ENCODE measurements around the gene SESTD1.

The SESTD1 gene

DNA sequence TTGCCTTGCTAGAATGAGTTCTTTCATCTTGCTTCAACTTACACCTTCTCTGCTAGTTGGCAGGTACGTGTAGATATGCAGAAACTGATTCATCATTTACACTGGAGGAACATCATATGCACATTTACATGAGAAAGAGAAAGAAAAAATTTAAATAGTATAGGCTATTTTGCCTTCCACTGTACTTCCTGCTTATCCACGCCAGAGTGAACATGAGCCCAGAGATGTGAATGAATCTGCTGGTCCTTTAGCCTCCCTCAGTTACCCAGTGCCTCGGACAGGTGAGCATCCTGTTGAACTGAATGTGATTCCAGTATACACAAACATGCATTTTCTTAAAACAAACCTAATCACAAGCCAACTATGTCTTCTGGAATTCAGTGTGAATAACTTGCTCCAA is 83.6 kb downstream of the SESTD1 start:
- TF ChIP-seq, protein P1, sequence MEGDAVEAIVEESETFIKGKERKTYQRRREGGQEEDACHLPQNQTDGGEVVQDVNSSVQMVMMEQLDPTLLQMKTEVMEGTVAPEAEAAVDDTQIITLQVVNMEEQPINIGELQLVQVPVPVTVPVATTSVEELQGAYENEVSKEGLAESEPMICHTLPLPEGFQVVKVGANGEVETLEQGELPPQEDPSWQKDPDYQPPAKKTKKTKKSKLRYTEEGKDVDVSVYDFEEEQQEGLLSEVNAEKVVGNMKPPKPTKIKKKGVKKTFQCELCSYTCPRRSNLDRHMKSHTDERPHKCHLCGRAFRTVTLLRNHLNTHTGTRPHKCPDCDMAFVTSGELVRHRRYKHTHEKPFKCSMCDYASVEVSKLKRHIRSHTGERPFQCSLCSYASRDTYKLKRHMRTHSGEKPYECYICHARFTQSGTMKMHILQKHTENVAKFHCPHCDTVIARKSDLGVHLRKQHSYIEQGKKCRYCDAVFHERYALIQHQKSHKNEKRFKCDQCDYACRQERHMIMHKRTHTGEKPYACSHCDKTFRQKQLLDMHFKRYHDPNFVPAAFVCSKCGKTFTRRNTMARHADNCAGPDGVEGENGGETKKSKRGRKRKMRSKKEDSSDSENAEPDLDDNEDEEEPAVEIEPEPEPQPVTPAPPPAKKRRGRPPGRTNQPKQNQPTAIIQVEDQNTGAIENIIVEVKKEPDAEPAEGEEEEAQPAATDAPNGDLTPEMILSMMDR (IDR thresholded peaks at IDR 0.05), result no peak

DNA sequence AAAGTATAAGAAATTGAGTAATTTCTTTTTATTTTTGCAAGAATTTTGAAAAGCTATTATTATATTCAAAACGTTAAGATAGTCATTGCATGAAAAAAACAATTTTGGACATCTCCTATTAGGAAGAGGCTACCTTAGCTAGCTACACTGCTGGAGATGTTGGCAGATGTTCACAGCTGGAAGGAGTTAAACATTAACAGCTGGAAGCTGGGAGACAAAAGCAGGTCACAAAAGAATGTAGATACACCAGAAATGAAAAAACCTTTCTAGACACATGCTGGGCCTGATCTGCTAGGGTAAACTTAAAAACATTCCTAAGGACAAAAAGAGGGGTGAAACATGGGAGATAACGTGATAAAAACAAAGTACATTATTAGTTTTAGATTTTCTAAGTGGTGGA is 84.4 kb downstream of the SESTD1 start:
- TF ChIP-seq, protein P1 (IDR thresholded peaks at IDR 0.05), result no peak

DNA sequence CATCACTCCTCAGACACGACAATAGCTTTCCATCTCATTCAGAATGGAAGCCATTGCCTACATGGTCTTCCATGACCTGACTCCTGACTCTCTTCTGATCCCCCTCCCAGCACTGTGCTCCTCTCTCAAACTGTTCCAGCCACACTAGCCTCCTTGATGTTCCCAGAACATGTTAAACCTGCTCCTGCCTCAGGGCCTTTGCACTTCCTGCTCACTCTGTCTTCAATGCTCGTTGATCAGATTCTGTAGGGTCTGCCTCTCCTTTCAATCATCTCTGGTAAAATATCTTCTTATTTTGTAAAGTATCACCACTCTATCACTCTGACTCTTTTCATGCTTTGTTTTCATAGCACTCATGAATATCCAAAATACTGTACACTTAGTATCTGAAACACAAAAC is 84.9 kb downstream of the SESTD1 start:
- TF ChIP-seq, protein P1 (IDR thresholded peaks at IDR 0.05), result no peak

DNA sequence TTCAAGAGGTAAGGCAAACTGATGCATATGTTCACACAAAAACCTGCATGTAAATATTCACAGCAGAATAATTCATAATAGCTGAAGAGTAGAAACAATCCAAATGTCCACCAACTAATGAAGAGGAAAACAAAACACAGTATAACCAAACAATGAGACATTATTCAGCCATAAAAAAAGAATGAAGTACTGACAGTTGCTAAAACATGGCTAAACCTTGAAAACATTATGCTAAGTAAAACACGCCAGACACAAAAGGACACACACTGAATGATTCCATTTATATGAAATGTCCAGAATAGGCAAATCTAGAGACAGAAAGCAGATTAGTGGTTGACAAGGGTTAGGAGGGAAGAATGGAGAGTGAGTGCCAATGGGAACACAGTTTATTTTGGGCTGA is 86.9 kb downstream of the SESTD1 start:
- TF ChIP-seq, protein P1 (IDR thresholded peaks at IDR 0.05), result no peak

DNA sequence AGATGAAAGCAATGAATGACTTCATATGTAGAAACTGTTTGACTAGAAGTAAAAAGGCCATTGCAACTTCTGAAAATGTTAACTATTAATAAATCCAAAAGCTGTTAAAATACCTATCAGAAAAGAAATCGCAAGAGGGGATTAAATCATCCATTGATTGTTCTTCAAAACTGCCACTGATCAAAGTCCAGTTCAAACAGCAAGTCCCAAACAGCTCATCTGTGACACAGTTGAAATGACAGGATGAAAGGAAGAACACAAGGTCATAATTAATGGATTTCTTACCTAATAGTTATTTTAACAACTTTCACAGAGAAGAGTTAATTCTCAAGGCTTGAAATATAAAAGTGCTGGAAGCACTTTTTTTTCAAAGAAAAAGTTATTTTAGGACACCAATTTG is 90.4 kb downstream of the SESTD1 start:
- TF ChIP-seq, protein P1 (IDR thresholded peaks at IDR 0.05), result no peak

DNA sequence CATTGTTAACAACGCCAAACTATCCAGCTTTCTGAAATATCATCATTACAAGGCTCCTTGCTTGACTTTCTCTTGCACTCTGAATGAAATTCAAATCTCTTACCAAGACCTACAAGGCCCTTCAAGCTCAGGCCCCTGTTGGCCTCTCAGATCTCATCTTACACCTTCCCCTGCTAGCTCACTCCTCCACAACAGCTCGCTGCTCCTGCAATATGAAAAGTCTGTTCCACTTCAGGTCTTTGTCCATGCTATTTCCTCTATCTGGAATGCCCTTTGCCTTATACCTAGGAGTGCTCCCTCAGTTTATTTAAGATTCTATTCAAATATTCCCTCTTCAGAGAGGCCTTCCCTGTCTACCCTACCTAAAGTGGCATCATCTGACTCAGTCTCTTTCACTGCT is 91.7 kb downstream of the SESTD1 start:
- TF ChIP-seq, protein P1 (IDR thresholded peaks at IDR 0.05), result no peak

DNA sequence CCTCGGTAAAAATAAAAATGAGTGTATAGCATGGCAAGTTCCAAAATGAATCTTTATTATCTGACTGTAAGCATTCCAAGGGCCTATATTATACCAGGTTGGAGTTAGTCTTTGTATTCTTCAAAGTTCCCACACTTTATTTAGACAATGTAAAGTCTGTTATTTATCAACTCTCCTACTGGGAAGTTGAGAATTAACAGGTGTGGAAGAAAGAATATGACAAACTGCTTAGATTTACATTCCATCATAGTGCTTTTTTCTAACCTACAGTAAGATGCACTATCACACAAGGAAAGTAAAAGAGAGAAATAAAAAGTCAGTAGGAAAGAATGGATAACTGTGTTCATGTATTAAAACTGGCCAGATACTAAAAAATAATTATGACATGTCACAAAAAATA is 93.3 kb downstream of the SESTD1 start:
- TF ChIP-seq, protein P1 (IDR thresholded peaks at IDR 0.05), result no peak

DNA sequence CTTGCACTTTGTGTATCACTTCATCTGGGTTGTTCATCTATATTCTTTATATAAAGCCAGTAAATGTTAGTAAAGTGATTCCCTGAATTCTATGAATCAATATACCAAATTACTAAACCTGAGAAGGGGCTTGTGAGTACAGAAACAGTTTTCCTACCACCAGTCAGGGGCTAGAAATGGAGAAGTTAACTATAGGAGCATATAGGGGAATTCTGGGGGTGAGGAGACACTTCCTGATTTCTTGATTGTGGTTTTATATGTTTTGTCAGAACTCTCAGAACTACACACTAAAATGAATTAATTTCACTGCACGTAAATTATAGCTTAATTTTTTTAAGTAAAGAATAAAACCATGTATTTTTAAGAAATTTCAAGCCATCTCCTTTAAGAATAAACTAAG is 93.7 kb downstream of the SESTD1 start:
- TF ChIP-seq, protein P1 (IDR thresholded peaks at IDR 0.05), result no peak
